HG02870 (cell line): ENCODE results near the gene DNAH8.

Source experiments
- ATAC-seq: cut with Tn5 transposase; IDR thresholded peaks from one replicate; pipeline ENCODE4 v1.9.1; 2021; ENCODE audit warnings: mild to moderate bottlenecking, moderate library complexity; ENCODE audit not compliant: unreplicated experiment

The DNAH8 gene

GRCh38 chr6:39049575-39050283, 334.6 kb downstream of the DNAH8 start:
- ATAC-seq, result no peak

GRCh38 chr6:39050453-39051112, 335.5 kb downstream of the DNAH8 start:
- ATAC-seq, result no peak

GRCh38 chr6:39051399-39052122, 336.4 kb downstream of the DNAH8 start:
- ATAC-seq, result no peak

GRCh38 chr6:39053016-39053624, 338.0 kb downstream of the DNAH8 start:
- ATAC-seq, result no peak

GRCh38 chr6:39053854-39054576, 338.9 kb downstream of the DNAH8 start:
- no peak for ATAC-seq

- no peak for ATAC-seq
Measured at GRCh38 chr6:39054577-39055142, 339.5 kb downstream of the DNAH8 start.

- ATAC-seq, result no peak
Measured at GRCh38 chr6:39055661-39056060, 340.6 kb downstream of the DNAH8 start.

GRCh38 chr6:39056191-39056590, 341.1 kb downstream of the DNAH8 start:
- no peak for ATAC-seq

- no peak for ATAC-seq
Measured at GRCh38 chr6:39056681-39057080, 341.6 kb downstream of the DNAH8 start.

GRCh38 chr6:39057251-39058155, 342.4 kb downstream of the DNAH8 start:
- no peak for ATAC-seq

GRCh38 chr6:39058471-39059147, 343.5 kb downstream of the DNAH8 start:
- ATAC-seq, result no peak

GRCh38 chr6:39059496-39060310, 344.6 kb downstream of the DNAH8 start:
- ATAC-seq, result no peak

GRCh38 chr6:39060467-39061160, 345.5 kb downstream of the DNAH8 start:
- ATAC-seq, result no peak

GRCh38 chr6:39061182-39061581, 346.1 kb downstream of the DNAH8 start:
- ATAC-seq, result no peak

GRCh38 chr6:39061588-39061987, 346.5 kb downstream of the DNAH8 start:
- no peak for ATAC-seq

GRCh38 chr6:39062014-39062740, 347.1 kb downstream of the DNAH8 start:
- no peak for ATAC-seq

GRCh38 chr6:39063526-39063925, 348.4 kb downstream of the DNAH8 start:
- no peak for ATAC-seq
